ENCODE data around the gene ZNF366.

ZNF366 gene

DNA sequence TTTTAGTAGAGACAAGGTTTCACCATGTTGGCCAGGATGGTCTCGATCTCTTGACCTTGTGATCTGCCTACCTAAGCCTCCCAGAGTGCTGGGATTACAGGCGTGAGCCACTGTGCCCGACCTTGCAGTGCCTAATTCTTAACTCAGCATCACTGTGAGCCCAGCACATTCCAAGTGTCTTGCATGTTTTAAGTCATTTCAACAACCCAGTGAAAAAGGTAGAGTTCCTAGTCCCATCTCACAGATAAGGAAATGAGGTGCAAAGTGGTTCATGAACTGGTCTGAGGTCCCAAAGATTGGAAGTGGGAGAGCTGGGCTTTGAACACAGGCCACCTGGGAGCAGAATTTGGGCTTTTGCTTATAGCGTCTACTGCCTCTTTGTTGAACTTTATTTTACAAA is 68.0 kb downstream of the ZNF366 start:
- H3K9ac ChIP-seq = no peak overlapping the region
- no peak overlapping the region for H3K4me3 ChIP-seq (ENCODE audit: low read depth, low read length)
- no peak overlapping the region for H2AFZ ChIP-seq
- H3K79me2 ChIP-seq = no peaks in the 10 kb centered on the region
- H3K9me3 ChIP-seq (ENCODE audit: control insufficient read depth, low read length) = no peaks in the 10 kb centered on the region
- H3K4me1 ChIP-seq = no peaks in the 10 kb centered on the region
- no peak for TF ChIP-seq CTCF (IDR thresholded peaks at IDR 0.05)
- no peaks in the 10 kb centered on the region for H3K36me3 ChIP-seq (ENCODE audit: control insufficient read depth, insufficient read depth, low read length)
- H3K27me3 ChIP-seq (ENCODE audit: control insufficient read depth, insufficient read depth, low read length) = no peaks in the 10 kb centered on the region
- no peak overlapping the region for H3K4me2 ChIP-seq (ENCODE audit: low read length)
- no peak overlapping the region for H3K27ac ChIP-seq

GRCh38 chr5:72438141-72438540 is 69.1 kb downstream of the ZNF366 start:
- Histone ChIP-seq H3K4me2 (ENCODE audit: low read length) (no peak overlapping the region), H3K9me3 (ENCODE audit: control insufficient read depth, low read length) (no peaks in the 10 kb centered on the region), H3K4me3 (ENCODE audit: low read depth, low read length) (no peak overlapping the region), H3K36me3 (ENCODE audit: control insufficient read depth, insufficient read depth, low read length) (no peaks in the 10 kb centered on the region), H3K79me2 (no peaks in the 10 kb centered on the region), H3K9ac (no peak overlapping the region), H3K27me3 (ENCODE audit: control insufficient read depth, insufficient read depth, low read length) (no peaks in the 10 kb centered on the region), H3K4me1 (no peaks in the 10 kb centered on the region), H3K27ac (no peak overlapping the region), H2AFZ (no peak overlapping the region)
- TF ChIP-seq CTCF (IDR thresholded peaks at IDR 0.05) = no peak

DNA sequence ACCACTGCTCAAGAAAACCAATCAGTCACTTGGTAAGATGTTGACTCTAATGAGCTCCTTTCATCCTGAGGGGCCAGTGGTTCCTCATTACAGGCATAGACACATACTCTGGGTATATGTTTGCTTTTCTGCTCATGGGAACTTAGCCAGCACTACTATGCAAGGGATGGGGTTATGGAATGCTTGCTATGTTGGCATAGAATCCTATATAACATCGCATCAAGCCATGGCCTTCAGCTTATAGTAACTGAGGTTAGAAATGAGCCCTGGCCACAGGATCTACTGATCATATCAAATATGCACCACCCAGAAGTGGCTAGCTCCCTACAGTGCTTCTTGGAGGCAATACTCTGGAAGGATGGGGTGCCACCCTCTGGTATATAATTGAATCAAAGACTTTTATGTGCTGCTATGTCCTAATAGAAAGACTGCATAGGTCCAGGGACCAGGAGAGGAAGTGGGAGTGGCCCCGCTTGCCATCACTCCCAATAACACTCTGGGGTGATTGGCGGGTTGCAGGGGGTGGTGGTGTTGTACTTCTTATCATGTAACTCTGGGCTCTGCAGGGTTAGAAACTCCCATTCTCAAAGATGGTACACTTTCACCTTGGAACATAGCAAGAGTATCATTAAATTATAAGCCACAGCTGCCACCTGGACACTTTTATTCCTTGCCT is 70.3 kb downstream of the ZNF366 start:
- Histone ChIP-seq H2AFZ (no peak overlapping the region), H3K27me3 (ENCODE audit: control insufficient read depth, insufficient read depth, low read length) (no peaks in the 10 kb centered on the region), H3K79me2 (no peaks in the 10 kb centered on the region), H3K36me3 (ENCODE audit: control insufficient read depth, insufficient read depth, low read length) (no peaks in the 10 kb centered on the region), H3K9me3 (ENCODE audit: control insufficient read depth, low read length) (no peaks in the 10 kb centered on the region), H3K27ac (no peak overlapping the region), H3K4me1 (no peaks in the 10 kb centered on the region), H3K9ac (no peak overlapping the region), H3K4me3 (ENCODE audit: low read depth, low read length) (no peak overlapping the region), H3K4me2 (ENCODE audit: low read length) (no peak overlapping the region)
- no peak for TF ChIP-seq CTCF (IDR thresholded peaks at IDR 0.05)

GRCh38 chr5:72434781-72435437 is 72.3 kb downstream of the ZNF366 start:
- no peaks in the 10 kb centered on the region for H3K36me3 ChIP-seq (ENCODE audit: control insufficient read depth, insufficient read depth, low read length)
- H3K27me3 ChIP-seq (ENCODE audit: control insufficient read depth, insufficient read depth, low read length) = no peaks in the 10 kb centered on the region
- no peak overlapping the region for H3K4me3 ChIP-seq (ENCODE audit: low read depth, low read length)
- H3K79me2 ChIP-seq = no peaks in the 10 kb centered on the region
- H3K9ac ChIP-seq = no peak overlapping the region
- no peak for TF ChIP-seq CTCF (IDR thresholded peaks at IDR 0.05)
- no peak overlapping the region for H3K4me2 ChIP-seq (ENCODE audit: low read length)
- no peak overlapping the region for H2AFZ ChIP-seq
- no peak overlapping the region for H3K27ac ChIP-seq
- H3K9me3 ChIP-seq (ENCODE audit: control insufficient read depth, low read length) = no peaks in the 10 kb centered on the region
- H3K4me1 ChIP-seq = no peaks in the 10 kb centered on the region
